Measurements from ENCODE around the gene SLC30A7.

The SLC30A7 gene

GRCh38 chr1:101008229-101008834 is 112.4 kb downstream of the SLC30A7 start:
- no peak for TF ChIP-seq CTCF (conservative IDR thresholded peaks at IDR 0.05; ENCODE audit: low read depth)
- CTCF ChIA-PET = no interaction called here
- DNase-seq (ENCODE audit: low spot score) = no peak
- no peak overlapping the region for H3K27ac ChIP-seq
- POLR2A ChIA-PET (ENCODE audit: low non-redundant PET) = no interaction called here

GRCh38 chr1:101013776-101014175 is 117.9 kb downstream of the SLC30A7 start:
- TF ChIP-seq CTCF (conservative IDR thresholded peaks at IDR 0.05; ENCODE audit: low read depth) = no peak
- CTCF ChIA-PET = interaction anchor here (0.6 kb wide), 1 partner anchor 344 kb away, joined by 3 read pairs; no protein-coding TSS in a partner anchor
- no peak overlapping the region for H3K27ac ChIP-seq
- DNase-seq (ENCODE audit: low spot score) = no peak
- POLR2A ChIA-PET (ENCODE audit: low non-redundant PET) = no interaction called here

- ChIA-PET POLR2A (ENCODE audit: low non-redundant PET) (no interaction called here), CTCF (no interaction called here)
- TF ChIP-seq CTCF (conservative IDR thresholded peaks at IDR 0.05; ENCODE audit: low read depth) = no peak
- H3K27ac ChIP-seq = no peak overlapping the region
- DNase-seq (ENCODE audit: low spot score) = no peak
These were observed 121.6 kb downstream of the SLC30A7 start for GRCh38 chr1:101017448-101017847.

- TF ChIP-seq CTCF (conservative IDR thresholded peaks at IDR 0.05; ENCODE audit: low read depth) = no peak
- CTCF ChIA-PET = interaction anchor here (0.8 kb wide), 1 partner anchor 217 kb away, joined by 3 read pairs; no protein-coding TSS in a partner anchor
- POLR2A ChIA-PET (ENCODE audit: low non-redundant PET) = no interaction called here
- no peak overlapping the region for H3K27ac ChIP-seq
- DNase-seq (ENCODE audit: low spot score) = no peak
These were observed 126.4 kb downstream of the SLC30A7 start for GRCh38 chr1:101022294-101022693.

GRCh38 chr1:101025283-101025656 is 129.4 kb downstream of the SLC30A7 start:
- TF ChIP-seq CTCF (conservative IDR thresholded peaks at IDR 0.05; ENCODE audit: low read depth) = no peak
- ChIA-PET CTCF (interaction anchor here (0.5 to 1.4 kb wide), 3 partner anchors 9 to 213 kb away, joined by 3 read pairs; no protein-coding TSS in a partner anchor), POLR2A (ENCODE audit: low non-redundant PET) (no interaction called here)
- H3K27ac ChIP-seq = peak overlapping the region; percentile 78
- DNase-seq (ENCODE audit: low spot score) = no peak

- ChIA-PET POLR2A (ENCODE audit: low non-redundant PET) (interaction anchor here (0.5 kb wide), 1 partner anchor 198 kb away, joined by 3 read pairs; no protein-coding TSS in a partner anchor), CTCF (interaction anchor here (0.6 kb wide), 2 partner anchors 209 to 262 kb away, joined by 3 read pairs; no protein-coding TSS in a partner anchor)
- peak; percentile 85 for DNase-seq (ENCODE audit: low spot score)
- no peak for TF ChIP-seq CTCF (conservative IDR thresholded peaks at IDR 0.05; ENCODE audit: low read depth)
- H3K27ac ChIP-seq = peak within 1 kb of the TSS; percentile 78
These were observed 130.0 kb downstream of the SLC30A7 start, which contains the start of gene DPH5 for GRCh38 chr1:101025657-101026429. DPH5 (minus strand) TSS chr1:101025784; CDS start chr1:101025443, 341 bp downstream.

Data from RWPE1 (cell line).